IPS-18c (cell line): ENCODE data around the gene CYTIP.

Experiments
- H3K4me3 ChIP-seq: 2 replicates; pipeline ENCODE4 v1.7.0; 2013; ENCODE audit warnings: low read depth, mild to moderate bottlenecking, low read length, moderate library complexity; ENCODE audit not compliant: insufficient read depth
- H3K9me3 ChIP-seq: one replicate; pipeline ENCODE4 v1.6.1; 2013; ENCODE audit warnings: mild to moderate bottlenecking, low read length, moderate library complexity; ENCODE audit not compliant: control insufficient read depth, insufficient read depth

The CYTIP gene

DNA sequence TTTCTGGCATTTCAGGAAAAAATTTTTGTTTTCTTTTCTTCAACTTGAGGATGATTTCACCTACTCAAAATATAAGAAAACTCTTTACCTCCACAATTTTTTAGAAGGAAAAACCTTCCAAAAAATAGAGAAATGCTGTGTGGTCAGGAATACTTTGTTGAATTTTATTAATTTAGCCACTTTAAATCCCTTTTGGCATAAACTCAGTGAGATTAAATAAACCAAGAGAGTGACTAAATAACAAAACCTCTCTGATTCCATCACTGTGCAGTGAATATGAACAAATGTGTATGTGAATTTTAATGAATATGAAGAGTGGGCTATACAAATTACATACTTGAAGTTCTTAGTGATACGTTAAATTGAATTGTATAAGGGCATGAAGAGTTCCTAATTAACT lies 25.8 kb upstream of the CYTIP start:
- Histone ChIP-seq H3K4me3 (no peak overlapping the region), H3K9me3 (no peaks in the 10 kb centered on the region)

GRCh38 chr2:157468931-157469708 lies 25.2 kb upstream of the CYTIP start:
- H3K9me3 ChIP-seq: no peaks in the 10 kb centered on the region
- H3K4me3 ChIP-seq: no peak overlapping the region

GRCh38 chr2:157466764-157467163 lies 22.9 kb upstream of the CYTIP start:
- Histone ChIP-seq H3K4me3 (no peak overlapping the region), H3K9me3 (no peaks in the 10 kb centered on the region)

- no peaks in the 10 kb centered on the region for H3K9me3 ChIP-seq
- H3K4me3 ChIP-seq: no peak overlapping the region
These were observed 21.7 kb upstream of the CYTIP start for GRCh38 chr2:157465554-157465953.

DNA sequence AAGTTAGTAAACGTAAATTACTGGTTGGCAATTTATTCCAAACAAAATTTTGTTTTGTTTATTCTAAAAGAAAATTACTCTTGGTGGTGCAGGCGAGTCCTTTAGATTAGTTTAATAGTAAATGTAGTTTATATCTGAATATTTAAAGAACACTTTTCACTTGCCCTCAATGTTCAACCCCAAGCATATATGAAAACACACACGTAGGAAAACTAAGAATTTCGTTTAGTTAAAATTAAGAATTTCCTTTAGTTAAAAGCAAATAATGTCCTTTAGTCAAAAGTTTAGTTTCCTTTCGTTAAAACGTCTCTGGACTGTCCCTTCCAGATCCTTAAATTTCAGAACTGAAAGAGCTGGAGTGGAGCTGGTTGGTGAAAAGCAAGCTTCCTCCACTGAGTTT lies 19.1 kb upstream of the CYTIP start:
- no peaks in the 10 kb centered on the region for H3K9me3 ChIP-seq
- no peak overlapping the region for H3K4me3 ChIP-seq

- H3K4me3 ChIP-seq: no peak overlapping the region
These were observed 17.0 kb upstream of the CYTIP start for GRCh38 chr2:157460897-157461296.

GRCh38 chr2:157460384-157460837 lies 16.5 kb upstream of the CYTIP start:
- no peak overlapping the region for H3K4me3 ChIP-seq
- no peaks in the 10 kb centered on the region for H3K9me3 ChIP-seq

More at GRCh38 chr2:157460897-157461296, 17.0 kb upstream of the CYTIP start:
- H3K9me3 ChIP-seq: no peaks in the 10 kb centered on the region

GRCh38 chr2:157459486-157459885 lies 15.6 kb upstream of the CYTIP start:
- Histone ChIP-seq H3K4me3 (no peak overlapping the region), H3K9me3 (no peaks in the 10 kb centered on the region)

- Histone ChIP-seq H3K9me3 (no peaks in the 10 kb centered on the region), H3K4me3 (no peak overlapping the region)
These were observed 3.9 kb upstream of the CYTIP start for GRCh38 chr2:157447741-157448140.

GRCh38 chr2:157447031-157447430 lies 3.1 kb upstream of the CYTIP start:
- H3K9me3 ChIP-seq: no peaks in the 10 kb centered on the region

GRCh38 chr2:157444641-157445040 lies 752 bp upstream of the CYTIP start:
- H3K9me3 ChIP-seq: no peaks in the 10 kb centered on the region
- no peak overlapping the region for H3K4me3 ChIP-seq

More at GRCh38 chr2:157447031-157447430, 3.1 kb upstream of the CYTIP start:
- no peak overlapping the region for H3K4me3 ChIP-seq

DNA sequence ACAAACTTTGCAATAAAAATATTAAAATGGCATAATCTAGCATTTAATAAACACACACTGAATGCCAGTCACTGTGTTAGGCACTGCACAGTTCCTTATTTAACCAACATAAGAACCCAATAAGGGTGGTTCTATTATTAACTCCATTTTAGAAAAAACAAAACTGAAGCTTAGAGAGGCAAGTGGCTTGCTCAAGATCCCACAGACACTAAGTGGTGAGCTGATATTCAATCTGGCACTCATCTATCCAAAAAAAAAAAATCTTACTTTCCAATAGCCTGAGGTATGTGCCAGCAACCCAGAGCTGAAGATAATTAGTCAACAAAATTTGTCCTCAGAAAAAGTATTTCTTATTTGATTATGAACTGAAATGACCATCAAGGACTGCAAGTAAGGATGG lies 799 bp downstream of the CYTIP start:
- H3K9me3 ChIP-seq: no peaks in the 10 kb centered on the region
- H3K4me3 ChIP-seq: no peak overlapping the region

DNA sequence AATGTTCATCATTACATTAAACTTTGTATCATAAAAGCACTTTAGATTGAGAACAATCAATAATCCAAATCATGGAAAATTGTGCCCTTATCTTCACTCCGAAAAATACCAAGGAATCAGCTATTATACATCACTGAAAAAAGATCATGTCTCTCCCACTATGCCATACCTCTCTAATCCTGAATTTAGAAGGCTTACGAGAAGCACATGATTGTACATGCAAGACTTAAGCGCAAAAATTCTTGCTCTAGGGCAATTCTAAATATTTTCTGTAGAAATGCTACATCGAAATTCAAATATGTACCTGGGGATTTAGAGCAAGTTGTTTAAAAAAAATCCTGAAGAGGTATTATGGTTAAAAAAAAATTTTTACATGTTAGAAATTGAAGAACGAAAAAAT lies 1.3 kb downstream of the CYTIP start:
- Histone ChIP-seq H3K9me3 (no peaks in the 10 kb centered on the region), H3K4me3 (no peak overlapping the region)

DNA sequence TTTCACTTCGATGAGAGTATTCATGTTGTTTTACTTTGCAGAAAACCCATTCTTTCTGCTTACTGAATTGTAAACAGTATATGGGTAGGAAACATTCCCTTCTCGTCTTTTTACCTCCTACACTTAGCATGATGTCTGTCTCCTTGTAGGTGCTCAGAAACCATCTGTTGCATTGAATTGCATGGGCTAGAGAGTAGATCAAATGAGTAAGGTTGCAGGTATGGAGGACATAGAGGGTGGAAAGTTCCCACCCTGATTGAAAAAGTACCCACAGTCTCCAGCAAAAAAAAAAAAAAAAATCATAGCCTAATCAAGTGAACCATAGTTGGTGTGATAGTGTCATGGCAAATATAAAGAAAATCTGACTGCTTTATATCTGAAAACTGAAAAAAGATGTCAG lies 1.7 kb downstream of the CYTIP start:
- H3K4me3 ChIP-seq: no peak overlapping the region
- H3K9me3 ChIP-seq: no peaks in the 10 kb centered on the region

GRCh38 chr2:157441072-157441454 lies 2.8 kb downstream of the CYTIP start:
- Histone ChIP-seq H3K4me3 (no peak overlapping the region), H3K9me3 (no peaks in the 10 kb centered on the region)

GRCh38 chr2:157440404-157441071 lies 3.4 kb downstream of the CYTIP start:
- Histone ChIP-seq H3K9me3 (no peaks in the 10 kb centered on the region), H3K4me3 (no peak overlapping the region)

DNA sequence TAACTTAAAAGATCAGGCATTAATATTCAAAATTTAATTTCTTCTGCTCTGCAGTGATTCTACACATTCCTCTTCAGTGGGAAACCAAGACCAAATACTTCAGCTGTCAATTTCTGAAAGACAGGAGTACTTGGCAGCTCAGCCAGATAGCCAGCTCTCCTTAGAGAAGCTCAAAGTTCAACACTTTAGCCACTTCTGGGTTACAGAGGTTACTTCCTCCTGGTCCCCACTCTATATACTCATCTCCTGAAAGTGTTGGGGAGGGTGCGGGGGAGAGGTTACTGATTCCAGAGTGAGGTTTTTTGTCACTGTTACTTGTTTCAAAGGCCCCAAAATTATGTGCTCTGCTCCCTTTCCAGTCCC lies 4.1 kb downstream of the CYTIP start:
- Histone ChIP-seq H3K9me3 (no peaks in the 10 kb centered on the region), H3K4me3 (no peak overlapping the region)
